GM18517 (cell line): Measurements from ENCODE around the gene SPTLC3.

Source experiments
- ATAC-seq: cut with Tn5 transposase; IDR thresholded peaks from one replicate; pipeline ENCODE4 v1.9.1; 2021; ENCODE audit warnings: mild to moderate bottlenecking, moderate library complexity; ENCODE audit not compliant: unreplicated experiment

SPTLC3 gene

GRCh38 chr20:12984069-12984765 is 24.6 kb upstream of the SPTLC3 start:
- no peak for ATAC-seq

- no peak for ATAC-seq
Measured at GRCh38 chr20:12984863-12985262, 23.9 kb upstream of the SPTLC3 start.

GRCh38 chr20:12987261-12987660 is 21.5 kb upstream of the SPTLC3 start:
- ATAC-seq = no peak

DNA sequence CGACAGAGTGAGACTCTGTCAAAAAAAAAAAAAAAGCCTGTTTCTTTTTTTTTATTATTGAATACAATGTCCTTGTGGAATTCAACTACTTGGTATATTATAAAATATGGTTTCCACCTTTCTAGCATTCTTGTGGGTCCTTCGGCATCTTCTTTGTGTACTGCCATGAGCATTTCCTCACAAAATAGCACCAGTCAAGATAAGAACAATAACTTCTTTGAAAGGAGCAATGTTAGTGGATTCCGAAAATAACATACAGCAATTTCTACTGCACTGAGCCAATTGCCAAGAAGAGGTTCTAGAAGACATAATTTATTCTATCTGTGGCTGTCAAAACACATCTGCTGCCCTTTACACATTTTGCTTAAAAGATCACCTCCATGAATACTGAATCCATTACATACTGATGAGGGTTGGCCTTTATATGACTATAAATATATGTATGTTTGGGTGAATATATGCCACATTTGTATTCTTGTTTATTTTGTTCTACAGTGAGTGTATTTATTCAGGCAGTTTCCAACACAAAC is 19.1 kb upstream of the SPTLC3 start:
- ATAC-seq = no peak

GRCh38 chr20:12997128-12997655 is 11.6 kb upstream of the SPTLC3 start:
- ATAC-seq = no peak

DNA sequence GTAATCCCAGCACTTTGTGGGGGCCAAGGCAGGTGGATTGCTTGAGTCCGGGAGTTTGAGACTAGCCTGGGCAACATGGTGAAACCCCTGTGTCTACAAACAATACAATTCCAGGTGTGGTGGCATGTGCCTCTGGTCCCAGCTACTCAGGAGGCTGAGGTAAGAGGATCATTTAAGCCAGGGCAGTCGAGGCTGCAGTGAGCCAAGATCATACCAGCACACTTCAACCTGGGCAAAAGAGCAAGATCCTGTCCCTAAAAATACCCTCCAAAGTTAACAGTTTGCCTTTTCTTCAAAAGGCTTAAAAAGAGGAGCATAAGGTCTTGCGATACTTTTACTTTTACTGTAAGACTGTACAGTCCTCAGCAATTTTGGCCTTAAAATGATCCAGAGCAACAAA is 10.7 kb upstream of the SPTLC3 start:
- no peak for ATAC-seq

GRCh38 chr20:12999201-12999600 is 9.6 kb upstream of the SPTLC3 start:
- no peak for ATAC-seq

GRCh38 chr20:13002251-13002650 is 6.5 kb upstream of the SPTLC3 start:
- ATAC-seq = no peak

DNA sequence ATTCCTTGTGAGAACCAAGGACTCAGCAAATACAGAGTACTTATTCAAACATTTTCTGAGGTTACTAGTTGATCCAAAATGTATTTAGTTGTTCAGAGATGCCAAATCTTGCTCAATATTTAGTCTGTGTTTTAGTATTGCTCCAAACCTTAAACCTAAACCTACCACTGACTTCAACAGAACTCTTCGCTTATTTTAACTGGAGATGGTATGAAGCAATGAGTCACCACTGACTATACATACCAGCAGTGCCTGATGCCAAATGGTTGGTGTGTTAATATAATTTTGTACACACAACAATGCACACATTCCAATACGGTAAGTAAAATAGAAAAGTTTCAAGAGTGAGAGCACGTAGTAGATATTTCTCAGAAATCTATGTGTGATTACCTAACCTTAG is 1.9 kb upstream of the SPTLC3 start:
- no peak for ATAC-seq

- ATAC-seq = no peak
Measured at GRCh38 chr20:13007596-13007995, 1.2 kb upstream of the SPTLC3 start.

GRCh38 chr20:13009682-13010406 is 1.1 kb downstream of the SPTLC3 start:
- peak; percentile 96 for ATAC-seq

DNA sequence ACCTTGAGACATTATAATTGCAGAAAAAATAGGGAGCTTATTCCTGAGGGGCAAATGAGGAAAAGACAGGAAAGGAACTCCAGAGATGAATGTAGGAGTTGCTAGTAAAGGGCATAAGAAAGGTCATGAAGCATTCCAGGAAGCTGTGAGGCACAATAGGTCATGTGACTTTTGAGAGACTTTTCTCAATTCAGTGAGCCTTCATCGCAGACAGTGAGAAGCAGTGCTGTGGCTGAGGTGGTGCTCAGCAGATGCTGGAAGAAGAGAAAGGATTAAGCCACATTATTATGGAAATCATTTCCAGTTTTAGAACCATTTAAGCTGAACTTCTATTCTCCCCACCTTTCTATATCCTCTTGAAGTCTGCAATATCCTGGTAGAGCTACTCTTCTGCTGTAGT is 4.1 kb downstream of the SPTLC3 start:
- no peak for ATAC-seq

GRCh38 chr20:13013411-13013810 is 4.6 kb downstream of the SPTLC3 start:
- no peak for ATAC-seq

DNA sequence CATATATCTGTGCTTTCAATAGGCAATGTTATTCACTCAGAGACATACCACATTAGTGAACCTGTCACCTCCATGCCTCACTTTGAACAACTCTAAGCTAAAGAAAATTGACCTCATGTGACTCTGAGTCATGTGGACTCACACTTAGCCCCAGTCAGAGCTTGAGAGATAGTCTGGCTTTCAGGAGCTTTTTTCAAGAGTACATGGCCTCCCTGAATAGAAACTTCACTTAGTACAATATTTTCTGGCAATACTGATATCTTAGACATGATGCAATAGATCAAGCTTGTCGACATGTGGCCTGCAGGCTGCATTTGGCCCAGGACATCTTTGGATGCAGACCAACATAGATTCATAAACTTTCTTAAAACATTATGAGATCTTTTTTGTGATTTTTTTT is 8.5 kb downstream of the SPTLC3 start:
- ATAC-seq = no peak

GRCh38 chr20:13017883-13018535 is 9.2 kb downstream of the SPTLC3 start:
- ATAC-seq = no peak

DNA sequence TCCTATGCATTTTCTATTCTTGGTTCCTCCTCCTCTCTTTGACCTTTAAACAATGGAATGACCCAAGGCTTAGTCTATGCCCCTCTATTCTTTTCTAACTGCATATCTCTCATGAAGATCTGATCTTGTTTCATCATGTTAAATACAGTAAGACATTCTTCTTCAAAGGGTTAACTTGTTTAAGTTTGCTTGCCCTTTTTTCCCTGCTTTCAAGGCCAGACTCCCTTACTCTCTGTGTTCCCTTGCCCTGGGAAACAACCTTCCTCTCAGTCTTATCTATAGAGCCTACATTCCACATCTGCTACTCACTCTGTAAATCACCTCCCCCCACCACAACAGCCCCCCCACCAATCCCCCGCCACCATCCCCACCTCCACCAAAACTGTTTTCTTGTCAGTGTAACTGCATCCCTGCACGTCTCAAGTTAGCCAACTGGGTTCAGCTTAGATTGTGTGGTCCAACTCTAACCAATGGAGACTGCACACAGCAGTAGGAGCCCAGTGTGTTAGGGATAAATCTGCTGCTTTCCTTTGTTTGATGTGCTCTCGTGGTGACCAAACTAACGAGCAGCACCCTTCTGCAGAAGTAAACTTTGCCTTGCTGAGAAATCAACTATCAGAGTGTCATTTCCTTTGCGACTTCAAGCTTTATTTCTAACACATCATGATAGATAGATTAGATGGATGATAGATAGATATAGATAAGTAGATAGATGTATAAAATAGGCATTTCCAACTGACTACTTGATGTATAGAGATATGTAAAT is 12.6 kb downstream of the SPTLC3 start:
- no peak for ATAC-seq

DNA sequence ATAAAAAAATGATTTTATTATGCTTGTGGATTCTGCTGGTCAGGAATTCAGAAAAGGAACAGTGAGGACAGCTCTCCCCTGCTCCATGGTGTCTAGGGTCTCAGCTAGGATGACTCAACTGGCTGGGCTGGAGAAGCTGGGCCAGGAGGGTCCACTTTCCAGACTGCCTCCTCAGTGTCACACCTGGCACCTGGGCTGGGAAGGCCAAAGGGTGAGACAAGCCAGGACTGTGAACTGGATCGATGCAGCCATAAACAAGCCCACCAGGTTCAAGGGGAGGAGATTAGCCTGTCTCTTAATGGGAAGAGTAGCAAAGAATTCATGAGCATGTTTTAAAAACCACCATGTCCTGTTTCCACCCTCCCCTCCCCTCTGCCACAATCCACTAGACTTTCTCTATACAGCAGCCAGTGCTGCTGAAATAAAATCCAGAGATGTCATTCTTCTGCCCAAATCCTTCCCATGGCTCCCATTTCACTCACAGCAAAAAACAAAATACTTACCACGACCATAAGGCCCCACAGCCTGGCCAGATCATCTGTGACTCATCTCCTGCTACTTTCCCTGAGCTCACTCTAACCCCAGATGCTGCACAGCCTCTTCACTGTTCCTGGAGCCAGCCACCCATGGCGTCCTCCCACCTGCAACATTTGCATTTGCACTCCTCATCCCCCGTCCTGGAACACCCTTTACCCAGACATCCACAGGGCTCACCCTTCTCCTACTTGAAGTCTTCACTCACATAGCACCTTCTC is 13.8 kb downstream of the SPTLC3 start:
- ATAC-seq = no peak

GRCh38 chr20:13024596-13024995 is 15.8 kb downstream of the SPTLC3 start:
- no peak for ATAC-seq

- ATAC-seq = no peak
Measured at GRCh38 chr20:13025181-13025580, 16.4 kb downstream of the SPTLC3 start.

DNA sequence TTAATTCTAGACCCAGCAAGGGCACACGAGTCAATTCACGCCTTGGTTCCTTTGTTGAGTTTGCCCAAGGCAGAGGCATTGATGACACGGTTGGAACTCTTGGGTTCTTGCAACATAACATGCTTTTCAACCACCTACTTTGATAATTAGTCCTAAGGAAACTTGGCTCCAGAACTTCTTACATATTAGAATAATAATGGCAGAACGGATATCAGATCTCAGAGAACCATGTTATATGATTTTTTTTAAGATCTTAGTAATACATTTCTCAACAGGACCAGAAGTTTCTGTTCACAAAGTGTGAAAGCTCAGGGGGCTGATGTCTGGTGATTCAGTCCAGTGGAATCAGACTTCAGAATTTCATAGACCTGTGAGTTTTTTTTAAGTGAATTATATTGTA is 19.2 kb downstream of the SPTLC3 start:
- no peak for ATAC-seq
